Loucy (cell line): Measurements from ENCODE around the gene ZBTB1.

Experiments
- EZH2phosphoT487 ChIP-seq: fragments of 200-600 bp; IDR thresholded peaks from 2 replicates; pipeline ENCODE4 v1.6.1; 2018; ENCODE audit warnings: antibody characterized with exemption, mild to moderate bottlenecking, moderate library complexity, borderline replicate concordance
- TF ChIP-seq, protein P1 (sequence below): fragments of 200-600 bp; sonication (generic); conservative IDR thresholded peaks from 2 replicates; pipeline ENCODE4 v1.5.1; 2014; ENCODE audit warnings: mild to moderate bottlenecking, antibody characterized with exemption, low read length

DNA sequence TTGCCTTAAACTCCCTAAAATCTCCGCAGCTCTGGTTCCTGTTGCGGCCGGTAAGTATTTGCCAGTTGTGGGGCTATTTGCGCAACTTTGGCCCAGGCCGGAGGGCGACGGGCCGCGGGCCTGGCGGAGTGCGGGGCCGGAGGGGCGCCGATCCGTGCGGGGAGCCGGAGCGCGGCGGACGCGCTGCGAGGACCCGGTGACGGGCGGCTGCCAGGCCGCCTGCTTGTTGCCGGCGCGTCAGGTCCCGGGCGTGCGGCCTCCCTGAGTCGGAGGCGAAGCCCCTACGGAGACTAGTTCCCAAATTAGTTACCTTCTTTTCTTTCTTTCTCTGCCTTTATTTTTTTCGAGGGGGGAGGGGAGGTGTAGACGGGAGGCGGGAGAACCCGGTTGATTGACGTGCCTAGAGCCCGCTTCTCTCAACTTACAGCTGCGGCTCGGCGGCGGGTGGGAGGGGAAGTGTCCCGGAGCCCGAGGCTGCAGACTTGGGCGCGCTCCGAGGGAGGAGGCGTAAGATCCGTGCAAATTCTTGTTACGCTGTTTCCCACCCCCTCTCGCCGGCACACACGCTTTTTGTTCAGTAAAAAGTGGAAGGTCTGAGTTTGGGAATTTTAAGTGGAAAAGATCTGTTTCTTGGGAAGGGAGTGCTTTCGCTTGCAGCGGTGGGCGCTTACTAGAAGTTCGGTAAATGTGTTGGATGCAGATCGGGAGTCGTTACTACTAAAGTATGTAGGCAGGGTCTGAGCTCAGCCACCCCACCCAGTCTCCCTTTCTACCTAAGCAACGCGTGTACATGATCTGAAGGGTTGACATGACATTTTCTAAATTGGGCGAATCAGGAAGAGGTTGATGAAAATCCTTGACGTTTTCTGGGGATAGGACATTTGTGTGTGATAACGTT, 576 bp downstream of the ZBTB1 start:
- TF ChIP-seq, protein P1, sequence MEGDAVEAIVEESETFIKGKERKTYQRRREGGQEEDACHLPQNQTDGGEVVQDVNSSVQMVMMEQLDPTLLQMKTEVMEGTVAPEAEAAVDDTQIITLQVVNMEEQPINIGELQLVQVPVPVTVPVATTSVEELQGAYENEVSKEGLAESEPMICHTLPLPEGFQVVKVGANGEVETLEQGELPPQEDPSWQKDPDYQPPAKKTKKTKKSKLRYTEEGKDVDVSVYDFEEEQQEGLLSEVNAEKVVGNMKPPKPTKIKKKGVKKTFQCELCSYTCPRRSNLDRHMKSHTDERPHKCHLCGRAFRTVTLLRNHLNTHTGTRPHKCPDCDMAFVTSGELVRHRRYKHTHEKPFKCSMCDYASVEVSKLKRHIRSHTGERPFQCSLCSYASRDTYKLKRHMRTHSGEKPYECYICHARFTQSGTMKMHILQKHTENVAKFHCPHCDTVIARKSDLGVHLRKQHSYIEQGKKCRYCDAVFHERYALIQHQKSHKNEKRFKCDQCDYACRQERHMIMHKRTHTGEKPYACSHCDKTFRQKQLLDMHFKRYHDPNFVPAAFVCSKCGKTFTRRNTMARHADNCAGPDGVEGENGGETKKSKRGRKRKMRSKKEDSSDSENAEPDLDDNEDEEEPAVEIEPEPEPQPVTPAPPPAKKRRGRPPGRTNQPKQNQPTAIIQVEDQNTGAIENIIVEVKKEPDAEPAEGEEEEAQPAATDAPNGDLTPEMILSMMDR, result no peak
- no peak for TF ChIP-seq EZH2phosphoT487
